Stimulated activated CD8-positive, alpha-beta memory T cell treated with anti-CD3 and anti-CD28 coated beads, Interleukin-15, amount 100 ng/mL, for 4 hours (primary cell): Measurements from ENCODE around the gene TFCP2L1.
"Not testable (repeated sequence)": the region's sequence is repeated elsewhere in the genome, so short reads cannot be mapped to it uniquely, and the experiment has no call there.

Experiments used
- DNase-seq, 2 donors: peaks; one replicate each; pipeline ENCODE4 v3.0.0-alpha.2; 2020; ENCODE audit warnings: low read depth in 2 of 2

The TFCP2L1 gene

DNA sequence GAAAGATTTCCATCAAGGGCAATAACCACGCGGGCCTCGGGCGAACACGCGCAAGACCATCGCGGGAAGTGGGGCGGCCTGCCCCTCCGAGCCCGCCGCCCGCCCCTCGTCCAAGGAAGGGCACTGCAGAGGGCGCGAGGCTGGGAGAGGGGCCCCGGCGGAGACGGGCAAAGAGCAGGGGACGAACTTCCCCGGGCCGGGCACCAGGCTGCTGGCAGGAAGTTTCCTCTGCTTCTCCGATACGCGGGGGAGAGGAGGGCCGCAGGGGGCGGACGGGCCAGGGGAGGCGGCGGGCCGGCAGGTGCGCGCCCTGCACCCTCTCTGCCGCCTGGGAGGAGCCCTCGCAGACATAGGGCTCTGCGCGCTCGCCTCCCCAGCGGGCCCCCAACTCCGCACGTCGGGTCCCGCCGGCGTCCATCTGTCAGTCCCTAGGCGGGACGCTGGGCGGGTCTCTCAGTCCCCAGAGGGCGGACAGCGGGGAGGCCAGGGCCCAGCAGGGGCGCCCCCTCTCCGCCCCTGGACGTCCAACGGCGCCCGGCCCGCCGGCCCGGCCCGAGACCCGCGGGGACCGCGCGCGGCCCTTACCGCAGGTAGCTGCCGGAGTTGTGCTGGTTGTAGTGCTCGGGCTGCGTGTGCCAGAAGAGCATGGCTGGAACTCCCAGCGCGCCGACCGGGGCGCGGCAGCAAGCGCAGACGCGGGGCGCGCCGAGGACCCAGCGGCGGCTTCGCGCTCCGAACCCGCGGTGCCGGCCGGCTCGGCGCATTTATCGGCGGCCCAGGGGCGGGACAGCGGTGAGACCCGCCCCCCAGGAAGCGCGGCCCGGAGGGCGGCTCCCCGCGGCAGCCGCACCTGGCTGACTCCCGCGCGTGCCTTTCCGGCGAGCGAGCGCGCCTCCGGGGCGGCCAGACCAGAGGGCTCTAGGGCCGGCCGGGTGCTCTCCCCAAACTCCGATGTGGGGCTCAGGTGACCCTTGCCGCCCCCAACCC, at the start of gene TFCP2L1:
TFCP2L1 (minus strand) TSS at position 740 of the 987 bp plus-strand sequence; CDS start at position 647, 93 bp downstream.
- no peak for DNase-seq

DNA sequence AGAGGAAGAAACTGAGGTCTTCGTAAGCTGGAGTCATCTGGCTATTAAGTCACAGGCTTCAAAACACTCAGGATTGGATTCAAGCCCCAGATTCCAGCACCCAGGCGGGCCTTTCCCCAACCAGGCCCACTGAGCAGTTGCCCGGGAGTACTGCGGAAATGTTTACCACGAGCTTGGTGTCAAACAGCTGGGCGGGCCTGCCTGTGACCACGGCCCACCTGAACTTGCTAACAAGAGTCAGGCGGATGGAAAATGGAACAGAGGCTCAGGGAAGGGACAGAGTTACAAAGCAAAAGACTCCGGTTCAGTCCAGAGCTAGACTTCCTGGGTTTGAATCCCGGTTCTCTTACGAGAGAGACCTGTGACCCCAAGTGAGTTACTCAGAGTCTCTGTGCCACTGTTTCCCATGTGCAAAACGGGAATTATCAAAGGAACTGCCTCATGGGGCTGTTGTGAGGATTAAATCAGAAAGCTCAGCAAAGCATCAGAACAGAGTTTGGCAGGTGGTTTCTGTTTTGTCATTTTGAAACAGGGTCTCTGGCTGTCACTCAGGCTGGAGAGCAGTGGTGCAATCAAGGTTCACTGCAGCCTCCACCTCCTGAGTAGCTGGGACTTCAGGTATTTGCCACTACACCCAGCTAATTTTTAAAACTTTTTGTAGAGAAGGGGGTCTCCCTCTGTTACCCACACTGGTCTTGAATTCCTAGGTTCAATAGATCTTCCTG, 49.0 kb upstream of the TFCP2L1 start:
- no peak for DNase-seq

GRCh38 chr2:121333231-121333630, 48.2 kb upstream of the TFCP2L1 start:
- DNase-seq = no peak

DNA sequence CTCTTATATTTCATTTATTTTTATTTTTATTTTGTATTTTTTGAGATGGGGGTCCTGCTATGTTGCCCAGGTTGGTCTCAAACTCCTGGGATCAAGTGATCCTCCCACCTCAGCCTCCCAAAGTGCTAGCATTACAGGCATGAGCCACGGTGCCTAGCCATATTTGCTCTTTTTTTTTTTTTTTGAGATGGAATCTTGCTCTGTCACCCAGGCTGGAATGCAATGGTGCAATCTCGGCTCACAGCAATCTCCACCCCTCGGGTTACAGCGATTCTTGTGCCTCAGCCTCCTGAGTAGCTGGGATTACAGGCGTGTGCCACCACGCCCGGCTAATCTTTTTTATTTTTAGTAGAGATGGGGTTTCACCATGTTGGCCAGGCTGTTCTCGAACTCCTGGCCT, 46.3 kb upstream of the TFCP2L1 start:
- DNase-seq = not testable (repeated sequence)

GRCh38 chr2:121330921-121331320, 45.9 kb upstream of the TFCP2L1 start:
- DNase-seq = no peak

GRCh38 chr2:121329786-121330185, 44.8 kb upstream of the TFCP2L1 start:
- DNase-seq = no peak

- no peak for DNase-seq
These were observed 41.6 kb upstream of the TFCP2L1 start for GRCh38 chr2:121326628-121327027.

DNA sequence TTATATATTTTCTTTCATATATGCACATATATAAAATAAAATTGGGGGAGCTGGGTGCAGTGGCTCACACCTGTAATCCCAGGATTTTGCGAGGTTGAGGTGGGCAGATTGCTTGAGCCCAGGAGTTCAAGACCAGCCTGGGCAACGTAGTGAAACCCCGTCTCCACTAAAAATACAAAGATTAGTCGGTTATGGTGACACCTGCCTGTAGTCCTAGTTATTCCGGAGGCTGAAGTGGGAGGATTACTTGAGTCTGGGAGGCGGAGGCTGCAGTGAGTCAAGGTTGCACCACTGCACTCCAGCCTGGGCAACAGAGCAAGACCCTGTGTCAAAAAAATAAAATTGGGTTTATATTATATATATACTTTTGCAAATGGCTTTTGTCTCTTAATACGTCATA, 39.6 kb upstream of the TFCP2L1 start:
- DNase-seq = no peak

GRCh38 chr2:121321476-121321875, 36.5 kb upstream of the TFCP2L1 start:
- no peak for DNase-seq

GRCh38 chr2:121319941-121320340, 34.9 kb upstream of the TFCP2L1 start:
- DNase-seq = no peak

DNA sequence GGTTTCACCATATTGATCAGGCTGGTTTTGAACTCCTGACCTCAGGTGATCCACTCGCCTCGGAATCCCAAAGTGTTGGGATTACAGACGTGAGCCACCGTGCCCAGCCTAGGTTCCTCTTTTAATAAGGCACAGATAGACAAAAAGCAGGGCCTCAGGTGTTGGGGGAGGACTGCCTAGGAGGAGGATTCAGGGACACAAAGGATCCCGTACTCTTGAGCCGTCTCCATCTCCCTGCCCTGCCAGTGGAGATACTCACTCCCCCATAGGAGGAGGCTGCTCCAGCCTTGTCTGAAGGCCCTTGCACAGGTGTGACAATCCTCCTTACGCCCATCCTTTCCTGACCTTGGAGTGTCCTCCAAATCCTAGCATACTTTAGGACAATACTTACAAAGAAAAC, 32.0 kb upstream of the TFCP2L1 start:
- DNase-seq = no peak

GRCh38 chr2:121313701-121314100, 28.7 kb upstream of the TFCP2L1 start:
- DNase-seq = not testable (repeated sequence)

DNA sequence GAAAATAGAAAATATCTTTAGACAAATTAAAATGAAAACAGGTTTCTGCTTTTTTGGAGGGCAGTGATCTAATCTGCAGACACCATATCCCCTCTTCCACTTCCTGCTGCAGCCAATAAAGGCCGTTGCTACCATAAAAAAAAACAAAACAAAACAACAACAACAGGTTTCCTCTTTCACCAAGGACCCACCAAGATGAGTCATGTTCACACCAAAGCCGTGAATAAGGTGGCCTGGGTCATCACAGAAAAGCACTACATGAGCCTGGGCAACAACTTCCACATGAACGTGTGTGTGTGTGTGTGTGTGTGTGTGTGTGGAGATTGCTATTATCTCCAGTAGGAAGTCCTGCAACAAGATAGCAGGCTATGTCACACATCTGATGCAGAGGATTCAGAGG, 24.8 kb upstream of the TFCP2L1 start:
- peak in 1 of 2 donors; percentile 1 for DNase-seq

DNA sequence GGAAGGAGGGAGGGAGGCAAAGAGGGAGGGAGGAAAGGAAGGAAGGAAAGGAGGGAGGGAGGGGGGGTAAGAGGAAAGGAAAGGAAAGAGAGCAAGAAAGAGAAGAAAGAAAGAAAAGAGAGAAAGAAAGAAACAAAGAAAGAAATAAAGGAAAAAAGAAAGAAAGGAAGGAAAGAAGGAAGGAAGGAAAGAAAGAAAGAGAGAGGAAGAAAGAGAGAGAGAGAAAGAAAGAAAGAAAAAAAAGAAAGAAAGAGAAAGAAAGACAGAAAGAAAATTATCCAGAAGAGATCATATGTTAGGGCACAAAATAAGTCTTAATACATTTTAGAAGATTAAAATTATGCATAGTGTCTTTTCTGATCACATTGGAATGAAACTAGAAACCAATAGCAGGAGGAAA, 24.3 kb upstream of the TFCP2L1 start:
- no peak for DNase-seq

GRCh38 chr2:121307048-121307447, 22.0 kb upstream of the TFCP2L1 start:
- no peak for DNase-seq

- no peak for DNase-seq
These were observed 19.9 kb upstream of the TFCP2L1 start for GRCh38 chr2:121304941-121305340.

DNA sequence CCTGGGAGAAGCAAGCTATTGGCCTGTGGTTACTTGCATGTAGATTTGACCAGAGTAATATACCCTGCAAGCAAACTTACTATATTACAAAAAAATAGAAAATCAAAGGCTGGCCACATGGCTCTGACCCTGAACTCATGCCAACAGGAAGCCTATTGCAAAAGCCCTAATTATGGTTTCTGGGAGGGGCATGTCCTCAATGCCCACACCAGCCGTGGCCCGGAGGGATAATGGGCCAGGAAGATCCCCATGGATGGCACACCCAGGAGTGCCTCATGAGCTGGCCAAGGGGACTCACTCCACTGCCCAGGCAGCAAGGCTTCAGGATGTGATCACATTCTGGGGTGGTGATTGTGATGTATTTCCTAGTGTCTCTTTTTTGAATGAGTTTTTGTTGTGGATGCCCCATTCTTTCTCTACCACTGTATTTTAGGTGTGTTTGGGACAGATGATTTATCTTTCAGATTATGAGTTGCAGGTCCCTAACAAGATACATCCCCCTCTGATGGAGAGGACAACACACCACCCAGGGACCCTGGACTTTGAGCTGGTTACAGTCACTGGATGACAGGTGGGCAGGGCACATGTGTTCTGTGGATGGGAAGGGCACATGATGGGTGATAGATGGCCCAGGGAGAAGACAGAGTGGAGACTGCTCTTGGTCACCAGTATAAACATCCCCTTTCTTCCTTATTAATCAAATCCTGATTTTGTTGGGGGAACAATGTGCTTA, 18.7 kb upstream of the TFCP2L1 start:
- no peak for DNase-seq

DNA sequence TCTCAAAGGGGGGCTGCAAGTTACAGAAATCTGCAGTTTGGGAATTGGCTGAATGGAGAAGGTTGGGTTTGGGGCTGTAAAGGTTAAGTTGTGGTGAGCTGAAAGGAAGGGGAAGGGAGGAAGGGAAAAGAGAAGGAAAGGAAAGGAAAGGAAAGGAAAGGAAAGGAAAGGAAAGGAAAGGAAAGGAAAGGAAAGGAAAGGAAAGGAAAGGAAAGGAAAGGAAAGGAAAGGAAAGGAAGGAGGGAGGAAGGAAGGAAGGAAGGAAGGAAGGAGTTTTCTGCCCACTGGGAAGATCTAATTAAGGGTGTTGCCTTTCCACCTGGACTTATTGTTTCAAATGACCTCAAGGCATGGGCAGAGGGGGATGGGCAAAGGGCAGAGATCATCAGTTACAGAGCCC, 16.2 kb upstream of the TFCP2L1 start:
- DNase-seq = not testable (repeated sequence)

- no peak for DNase-seq
These were observed 13.5 kb upstream of the TFCP2L1 start for GRCh38 chr2:121298476-121298875.

DNA sequence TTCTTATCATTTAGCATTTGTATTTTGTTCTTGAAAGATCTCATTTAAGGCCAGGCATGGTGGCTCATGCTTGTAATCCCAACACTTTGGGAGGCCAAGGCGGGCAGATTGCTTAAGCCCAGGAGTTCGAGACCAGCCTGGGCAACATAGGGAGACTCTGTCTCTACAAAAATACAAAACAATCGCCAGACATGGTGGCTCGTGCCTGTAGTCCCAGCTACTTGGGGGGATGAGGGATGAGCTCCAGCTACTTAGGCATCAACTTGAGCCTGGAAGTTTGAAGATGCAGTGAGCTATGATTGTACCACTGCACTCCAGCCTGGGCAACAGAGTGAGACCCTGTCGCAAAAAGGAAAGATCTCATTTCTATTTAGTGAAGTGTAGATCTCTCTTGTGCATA, 12.9 kb upstream of the TFCP2L1 start:
- DNase-seq = not testable (repeated sequence)

GRCh38 chr2:121297217-121297830, 12.3 kb upstream of the TFCP2L1 start:
- no peak for DNase-seq
